Suprapubic skin (tissue), 2 donors: ENCODE measurements around the gene GTF2IRD2.
"Not testable (repeated sequence)": the region's sequence is repeated elsewhere in the genome, so short reads cannot be mapped to it uniquely, and the experiment has no call there.

ENCODE experiments used
- EP300 ChIP-seq: sonication (generic); formaldehyde crosslinking; IDR thresholded peaks from one replicate; pipeline ENCODE4 v1.6.1; 2017; ENCODE audit warnings: antibody characterized with exemption
- POLR2A ChIP-seq, 2 donors: fragments of 450-650 bp; IDR thresholded peaks; one replicate each; pipeline ENCODE4 v1.6.1; 2017; ENCODE audit warnings: antibody characterized with exemption in 2 of 2, mild to moderate bottlenecking in 2 of 2, moderate library complexity in 2 of 2

DNA sequence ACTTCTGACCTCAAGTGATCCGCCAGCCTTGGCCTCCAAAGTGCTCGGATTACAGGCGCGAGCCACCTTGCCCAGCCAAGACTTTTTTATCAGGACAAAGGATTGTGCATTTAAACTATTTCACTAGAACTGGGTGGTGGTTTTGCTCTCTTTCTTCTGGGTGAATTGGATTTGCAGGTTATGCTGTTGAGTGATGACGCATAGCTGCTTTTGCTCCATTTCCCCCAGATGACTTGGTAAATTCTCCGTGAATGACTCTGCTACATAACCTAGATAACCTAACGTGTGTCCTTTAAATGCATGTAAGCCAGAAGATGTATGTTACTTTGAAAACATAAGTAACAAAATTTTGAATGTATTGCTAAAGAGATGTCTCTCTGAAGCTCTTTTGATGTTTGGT is 93.1 kb downstream of the GTF2IRD2 start:
- not testable (repeated sequence) for TF ChIP-seq EP300; POLR2A (IDR thresholded peaks at IDR 0.05)
